ENCODE results near the gene ADAM30. TPM values are rescaled to one million over a fixed set of nuclear protein-coding genes. Genes with fewer than 3 reads are reported as not detected.

Gene ADAM30
- total and polyA plus RNA-seq, 10 donors, result not detected

GRCh38 chr1:119893238-119893791 is 3.0 kb downstream of the ADAM30 start:
- Histone ChIP-seq H3K9me3 (peaks cover 0 to 10% (median 8%) of the 10 kb centered on the region in 8 donors), H3K4me1 (no peaks in the 10 kb centered on the region), H3K27me3 (replicated peaks in 1 of 7) (peaks cover 0 to 5% (median 0%) of the 10 kb centered on the region in 7 donors), H3K4me3 (no peak overlapping the region), H3K36me3 (no peaks in the 10 kb centered on the region), H3K27ac (peak overlapping the region in 1 of 8 donors; percentile 15)
- 79 to 88% (median 84%) methylated on average over 6 of the region's 6 CpGs for WGBS, 5 donors
- DNase-seq, result no peak
- TF ChIP-seq POLR2A (IDR thresholded peaks at IDR 0.05), result no peak
- TF ChIP-seq POLR2AphosphoS5 (IDR thresholded peaks at IDR 0.05), result no peak
- no peak for TF ChIP-seq CTCF (IDR thresholded peaks at IDR 0.05 in 8 of 11, conservative IDR thresholded peaks at IDR 0.05 in 3 of 11)
- intact Hi-C loops (cut with DNase I; ENCODE audit: low total_unique reads), result no loop called here

GRCh38 chr1:119891386-119891785 is 4.9 kb downstream of the ADAM30 start:
- no peaks in the 10 kb centered on the region for H3K4me1 ChIP-seq
- DNase-seq, result no peak
- no peak overlapping the region for H3K4me3 ChIP-seq
- H3K36me3 ChIP-seq, result no peaks in the 10 kb centered on the region
- H3K9me3 ChIP-seq, result peaks cover 0 to 19% (median 13%) of the 10 kb centered on the region in 8 donors
- H3K27me3 ChIP-seq (replicated peaks in 1 of 7), result peaks cover 0 to 3% (median 0%) of the 10 kb centered on the region in 7 donors
- WGBS, 5 donors, result 56 to 80% (median 67%) methylated on average over 1 of the region's 1 CpG
- intact Hi-C loops (cut with DNase I; ENCODE audit: low total_unique reads), result no loop called here
- TF ChIP-seq POLR2A (IDR thresholded peaks at IDR 0.05) (no peak), CTCF (IDR thresholded peaks at IDR 0.05 in 8 of 11, conservative IDR thresholded peaks at IDR 0.05 in 3 of 11) (no peak), POLR2AphosphoS5 (IDR thresholded peaks at IDR 0.05) (no peak)
- H3K27ac ChIP-seq, result no peak overlapping the region

- no peak overlapping the region for H3K4me3 ChIP-seq
- intact Hi-C loops (cut with DNase I; ENCODE audit: low total_unique reads), result no loop called here
- peaks cover 0 to 14% (median 0%) of the 10 kb centered on the region in 7 donors for H3K27me3 ChIP-seq (replicated peaks in 1 of 7)
- TF ChIP-seq POLR2AphosphoS5 (IDR thresholded peaks at IDR 0.05) (no peak), CTCF (IDR thresholded peaks at IDR 0.05 in 8 of 11, conservative IDR thresholded peaks at IDR 0.05 in 3 of 11) (no peak), POLR2A (IDR thresholded peaks at IDR 0.05) (no peak)
- DNase-seq, result no peak
- H3K36me3 ChIP-seq, result no peaks in the 10 kb centered on the region
- no peak overlapping the region for H3K27ac ChIP-seq
- no peaks in the 10 kb centered on the region for H3K4me1 ChIP-seq
- H3K9me3 ChIP-seq, result peaks cover 0 to 19% (median 13%) of the 10 kb centered on the region in 8 donors
Observed at GRCh38 chr1:119888476-119888875, 7.8 kb downstream of the ADAM30 start.

GRCh38 chr1:119887427-119887826 is 8.9 kb downstream of the ADAM30 start:
- no peak for DNase-seq
- Histone ChIP-seq H3K36me3 (no peaks in the 10 kb centered on the region), H3K4me1 (no peaks in the 10 kb centered on the region), H3K9me3 (peaks cover 0 to 19% (median 13%) of the 10 kb centered on the region in 8 donors), H3K27ac (no peak overlapping the region), H3K4me3 (no peak overlapping the region), H3K27me3 (replicated peaks in 1 of 7) (peaks cover 0 to 14% (median 0%) of the 10 kb centered on the region in 7 donors)
- intact Hi-C loops (cut with DNase I; ENCODE audit: low total_unique reads), result no loop called here
- TF ChIP-seq POLR2A (IDR thresholded peaks at IDR 0.05) (no peak), CTCF (IDR thresholded peaks at IDR 0.05 in 8 of 11, conservative IDR thresholded peaks at IDR 0.05 in 3 of 11) (no peak), POLR2AphosphoS5 (IDR thresholded peaks at IDR 0.05) (no peak)

Measured in spleen (tissue), 11 donors.